ENCODE results near the gene ATG7. TPM values are rescaled to one million over a fixed set of nuclear protein-coding genes. Genes with fewer than 3 reads are reported as not detected.
"Not testable (repeated sequence)": the region's sequence is repeated elsewhere in the genome, so short reads cannot be mapped to it uniquely, and the experiment has no call there.

The ATG7 gene
- total RNA-seq, 2 experiments from 2014 or later, result 25.1 to 28.2 TPM

- Mint-ChIP-seq H3K36me3 (peaks cover 18% of the 10 kb centered on the region), H3K9me3 (no peaks in the 10 kb centered on the region), H3K27ac (no peak overlapping the region), H3K27me3 (no peaks in the 10 kb centered on the region), H3K4me3 (no peak overlapping the region), H3K4me1 (peaks cover 28% of the 10 kb centered on the region)
- no peak for DNase-seq
Observed at GRCh38 chr3:11391174-11391879, 119.1 kb downstream of the ATG7 start.

DNA sequence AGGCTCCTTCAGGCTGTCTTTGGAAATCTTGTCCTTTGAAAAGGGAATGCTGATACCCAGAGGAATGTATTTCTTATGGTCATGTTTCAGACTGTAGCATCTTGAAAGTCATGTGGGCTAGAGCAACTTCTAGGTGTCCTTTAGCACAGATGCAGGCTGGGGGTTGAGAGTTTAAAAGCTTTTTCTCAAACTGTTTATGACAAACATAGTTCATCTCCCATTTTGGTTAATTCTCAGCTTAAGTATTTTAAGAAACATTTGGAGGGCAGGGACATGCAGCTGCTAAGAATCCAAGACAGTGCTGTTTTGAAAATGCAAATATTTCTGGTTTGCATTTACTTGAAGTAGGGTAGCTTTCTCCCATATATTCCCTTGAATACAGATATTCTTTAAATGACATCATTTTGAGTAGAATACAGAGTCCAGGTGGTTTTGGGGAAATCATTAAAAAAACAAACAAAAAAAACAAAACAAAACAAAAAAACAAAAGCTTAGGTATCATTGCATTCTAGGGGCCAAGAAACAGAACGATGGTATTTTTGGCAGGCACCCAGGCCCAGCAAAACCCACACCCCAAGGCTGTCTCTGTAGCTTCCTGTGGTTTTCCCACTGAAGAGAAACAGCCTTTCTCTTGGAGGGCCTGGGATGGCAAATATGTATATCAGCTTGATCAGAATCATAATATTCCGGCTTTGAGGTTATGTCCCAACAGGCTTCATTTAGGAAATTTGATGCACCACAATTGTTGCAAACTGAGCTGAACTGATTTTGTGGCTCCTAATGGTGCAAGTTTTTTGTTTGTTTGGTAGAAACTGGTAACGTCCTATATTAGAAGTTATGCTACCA lies 120.0 kb downstream of the ATG7 start:
- H3K9me3 Mint-ChIP-seq, result no peaks in the 10 kb centered on the region
- no peak overlapping the region for H3K27ac Mint-ChIP-seq

DNA sequence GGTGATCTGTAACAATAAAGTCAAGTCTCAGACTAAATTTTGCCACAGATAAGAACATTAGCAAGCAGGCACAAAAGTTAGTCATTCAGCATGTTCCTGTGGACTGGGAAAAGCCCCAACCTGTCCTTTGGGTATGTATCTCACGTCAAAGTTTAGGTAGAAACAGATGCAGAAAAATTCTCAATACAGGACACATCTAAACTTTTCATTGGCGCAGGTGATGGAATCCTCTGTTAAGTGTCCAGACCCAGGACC lies 120.6 kb downstream of the ATG7 start:
- Mint-ChIP-seq H3K27me3 (no peaks in the 10 kb centered on the region), H3K27ac (no peak overlapping the region), H3K36me3 (peaks cover 18% of the 10 kb centered on the region), H3K4me1 (peaks cover 28% of the 10 kb centered on the region), H3K9me3 (no peaks in the 10 kb centered on the region), H3K4me3 (no peak overlapping the region)
- no peak for DNase-seq

More for the DNA sequence above, 120.0 kb downstream of the ATG7 start:
- Mint-ChIP-seq H3K36me3 (peaks cover 18% of the 10 kb centered on the region), H3K4me3 (no peak overlapping the region), H3K27me3 (no peaks in the 10 kb centered on the region), H3K4me1 (peaks cover 28% of the 10 kb centered on the region)
- DNase-seq, result no peak

DNA sequence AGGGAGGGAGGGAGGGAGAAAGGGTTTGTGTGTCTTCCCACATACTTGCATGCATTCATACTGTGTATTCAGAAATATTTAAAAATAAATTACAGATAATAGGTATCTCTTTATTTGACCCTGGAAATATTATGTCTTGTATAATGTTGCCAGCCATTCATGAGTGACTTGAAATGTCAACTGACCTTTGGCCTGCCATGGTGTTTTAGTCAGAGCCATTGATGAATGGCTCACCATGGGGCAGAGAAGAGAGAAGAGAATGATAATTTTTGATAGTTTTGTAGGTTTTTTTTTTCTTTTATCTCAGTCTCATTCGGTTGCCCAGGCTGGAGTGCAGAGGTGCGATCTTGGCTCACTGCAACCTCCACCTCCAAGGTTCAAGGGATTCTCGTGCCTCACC lies 121.2 kb downstream of the ATG7 start:
- no peak for DNase-seq
- no peaks in the 10 kb centered on the region for H3K27me3 Mint-ChIP-seq
- H3K9me3 Mint-ChIP-seq, result no peaks in the 10 kb centered on the region
- peaks cover 18% of the 10 kb centered on the region for H3K36me3 Mint-ChIP-seq
- no peak overlapping the region for H3K27ac Mint-ChIP-seq
- H3K4me1 Mint-ChIP-seq, result peaks cover 28% of the 10 kb centered on the region
- no peak overlapping the region for H3K4me3 Mint-ChIP-seq

DNA sequence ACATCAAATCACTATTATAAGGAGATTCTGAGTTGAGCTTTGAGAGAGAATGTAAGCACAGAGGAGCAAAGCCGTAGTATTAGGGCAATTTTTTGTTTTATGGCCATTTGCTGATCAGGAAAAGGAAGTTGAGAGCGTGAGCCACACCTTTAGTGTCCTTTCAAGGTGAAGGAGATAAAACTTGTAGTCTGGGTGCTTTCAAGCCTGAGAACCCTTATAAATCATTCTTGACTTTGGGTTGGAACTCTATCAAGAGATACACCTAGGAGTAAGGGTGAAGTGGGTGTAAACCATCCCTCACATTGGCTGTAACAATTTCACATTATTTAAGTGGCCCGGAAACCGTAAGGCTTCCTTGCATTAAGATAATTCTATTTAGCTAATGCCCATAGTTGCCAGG lies 122.2 kb downstream of the ATG7 start:
- Mint-ChIP-seq H3K27me3 (no peaks in the 10 kb centered on the region), H3K9me3 (no peaks in the 10 kb centered on the region), H3K27ac (no peak overlapping the region), H3K4me3 (no peak overlapping the region), H3K4me1 (peaks cover 28% of the 10 kb centered on the region), H3K36me3 (peaks cover 18% of the 10 kb centered on the region)
- no peak for DNase-seq

- H3K4me1 Mint-ChIP-seq, result no peaks in the 10 kb centered on the region
- DNase-seq, result no peak
- peaks cover 3% of the 10 kb centered on the region for H3K9me3 Mint-ChIP-seq
- H3K4me3 Mint-ChIP-seq, result no peak overlapping the region
- peaks cover 16% of the 10 kb centered on the region for H3K36me3 Mint-ChIP-seq
- H3K27me3 Mint-ChIP-seq, result no peaks in the 10 kb centered on the region
- no peak overlapping the region for H3K27ac Mint-ChIP-seq
Observed at GRCh38 chr3:11400213-11400612, 128.0 kb downstream of the ATG7 start.

DNA sequence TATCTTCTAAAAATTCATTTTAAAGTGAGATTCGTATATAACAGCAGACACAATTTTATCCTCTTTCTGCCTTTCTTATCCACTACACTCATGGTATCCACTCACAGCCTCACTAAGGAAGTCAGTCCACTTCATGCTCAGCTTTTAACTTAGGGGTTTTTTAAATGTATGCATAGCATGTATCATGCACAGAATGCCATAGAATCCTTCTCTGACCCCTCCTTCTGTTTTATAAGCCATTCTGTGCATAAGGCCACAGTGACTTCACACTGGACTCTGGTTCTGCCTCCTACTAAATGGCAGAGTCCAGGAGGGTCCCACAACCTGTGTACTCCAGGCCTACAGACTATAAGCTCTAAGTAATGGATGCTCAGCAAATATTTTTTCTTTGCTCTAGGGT lies 129.2 kb downstream of the ATG7 start:
- peaks cover 6% of the 10 kb centered on the region for H3K9me3 Mint-ChIP-seq
- DNase-seq, result no peak
- H3K4me1 Mint-ChIP-seq, result no peaks in the 10 kb centered on the region
- H3K27ac Mint-ChIP-seq, result no peak overlapping the region
- H3K4me3 Mint-ChIP-seq, result no peak overlapping the region
- no peaks in the 10 kb centered on the region for H3K27me3 Mint-ChIP-seq
- H3K36me3 Mint-ChIP-seq, result peaks cover 22% of the 10 kb centered on the region

DNA sequence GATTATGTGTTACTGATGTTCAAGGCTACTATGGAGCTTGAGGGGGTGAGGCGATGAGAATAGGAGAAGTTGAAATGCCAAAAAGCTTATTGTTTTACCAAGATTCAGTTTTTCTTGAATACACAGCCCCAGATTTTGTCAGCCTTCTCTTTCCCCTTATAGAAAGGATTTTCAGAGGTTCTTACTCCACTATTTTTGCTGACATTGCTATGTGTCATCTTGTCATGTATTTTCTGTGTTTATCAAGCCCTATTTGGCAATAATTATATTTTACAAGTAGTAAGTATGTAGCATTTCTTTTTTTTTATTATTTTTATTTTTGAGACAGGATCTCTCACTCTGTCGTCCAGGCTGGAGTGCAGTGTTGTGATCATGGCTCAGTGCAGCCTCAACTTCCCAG lies 133.1 kb downstream of the ATG7 start:
- Mint-ChIP-seq H3K9me3 (peaks cover 32% of the 10 kb centered on the region), H3K27ac (no peak overlapping the region), H3K4me3 (no peak overlapping the region), H3K36me3 (peaks cover 55% of the 10 kb centered on the region), H3K27me3 (no peaks in the 10 kb centered on the region), H3K4me1 (no peaks in the 10 kb centered on the region)
- no peak for DNase-seq

DNA sequence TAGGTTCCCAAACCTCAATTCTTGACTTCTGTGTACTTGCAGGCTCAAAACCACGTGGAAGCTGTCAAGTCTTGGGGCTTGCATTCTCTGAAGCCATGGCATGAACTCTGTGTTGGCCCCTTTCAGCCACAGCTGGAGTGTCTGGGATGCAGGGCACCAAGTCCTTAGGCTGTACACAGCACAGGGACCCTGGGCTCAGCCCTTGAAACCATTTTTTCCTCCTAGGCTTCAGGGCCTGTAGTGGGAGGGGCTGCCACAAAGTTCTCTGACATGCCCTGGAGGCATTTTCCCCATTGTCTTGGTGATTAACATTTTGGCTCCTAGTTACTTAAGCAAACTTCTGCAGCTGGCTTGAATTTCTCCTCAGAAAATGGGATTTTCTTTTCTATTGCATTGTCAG lies 135.4 kb downstream of the ATG7 start:
- peaks cover 41% of the 10 kb centered on the region for H3K9me3 Mint-ChIP-seq
- H3K27ac Mint-ChIP-seq, result no peak overlapping the region
- H3K27me3 Mint-ChIP-seq, result no peaks in the 10 kb centered on the region
- H3K4me1 Mint-ChIP-seq, result peaks cover 2% of the 10 kb centered on the region
- H3K36me3 Mint-ChIP-seq, result peaks cover 65% of the 10 kb centered on the region
- H3K4me3 Mint-ChIP-seq, result no peak overlapping the region
- DNase-seq, result no peak

DNA sequence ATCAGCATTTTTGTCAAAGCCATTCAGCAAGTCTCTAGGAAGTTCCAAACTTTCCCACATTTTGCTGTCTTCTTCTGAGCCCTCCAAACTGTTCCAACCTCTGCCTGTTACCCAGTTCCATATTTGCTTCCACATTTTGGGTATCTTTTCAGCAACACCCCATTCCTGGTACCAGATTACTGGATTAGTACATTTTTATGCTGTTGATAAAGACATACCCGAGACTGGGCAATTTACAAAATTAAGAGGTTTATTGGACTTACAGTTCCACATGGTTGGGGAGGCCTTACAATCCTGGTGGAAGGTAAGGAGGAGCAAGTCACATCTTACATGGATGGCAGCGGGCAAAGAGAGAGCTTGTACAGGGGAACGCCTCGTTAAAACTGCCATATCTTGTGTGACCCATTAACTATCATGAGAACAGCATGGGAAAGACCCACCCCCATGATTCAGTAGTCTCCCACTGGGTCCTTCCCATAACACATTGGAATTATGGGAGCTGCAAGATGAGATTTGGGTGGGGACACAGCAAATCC lies 136.2 kb downstream of the ATG7 start:
- Mint-ChIP-seq H3K9me3 (peaks cover 46% of the 10 kb centered on the region), H3K36me3 (peaks cover 63% of the 10 kb centered on the region)
- H3K27ac Mint-ChIP-seq, H3K4me3 Mint-ChIP-seq, H3K4me1 Mint-ChIP-seq, DNase-seq, H3K27me3 Mint-ChIP-seq: not testable (repeated sequence)

DNA sequence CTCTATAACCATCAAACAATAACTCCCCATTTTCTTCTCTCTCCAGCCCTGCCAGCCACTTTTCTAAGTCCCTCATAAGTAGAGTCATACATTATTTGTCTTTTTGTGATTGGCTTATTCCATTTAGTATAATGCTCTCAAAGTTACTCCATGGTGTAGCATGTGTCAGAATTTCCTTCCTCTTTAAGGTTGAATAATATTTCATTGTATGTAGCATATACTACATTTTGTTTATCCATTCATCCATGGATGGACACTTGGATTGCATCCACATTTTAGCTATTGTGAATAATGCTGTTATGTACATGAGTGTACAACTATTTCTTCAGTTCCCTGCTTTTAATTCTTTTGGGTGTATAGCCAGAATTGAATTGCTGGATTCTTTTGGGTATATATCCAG lies 138.4 kb downstream of the ATG7 start:
- H3K27me3 Mint-ChIP-seq, result no peaks in the 10 kb centered on the region
- no peak overlapping the region for H3K27ac Mint-ChIP-seq
- peaks cover 69% of the 10 kb centered on the region for H3K36me3 Mint-ChIP-seq
- DNase-seq, result no peak
- H3K4me1 Mint-ChIP-seq, result peaks cover 6% of the 10 kb centered on the region
- H3K9me3 Mint-ChIP-seq, result peaks cover 49% of the 10 kb centered on the region
- H3K4me3 Mint-ChIP-seq, result no peak overlapping the region

DNA sequence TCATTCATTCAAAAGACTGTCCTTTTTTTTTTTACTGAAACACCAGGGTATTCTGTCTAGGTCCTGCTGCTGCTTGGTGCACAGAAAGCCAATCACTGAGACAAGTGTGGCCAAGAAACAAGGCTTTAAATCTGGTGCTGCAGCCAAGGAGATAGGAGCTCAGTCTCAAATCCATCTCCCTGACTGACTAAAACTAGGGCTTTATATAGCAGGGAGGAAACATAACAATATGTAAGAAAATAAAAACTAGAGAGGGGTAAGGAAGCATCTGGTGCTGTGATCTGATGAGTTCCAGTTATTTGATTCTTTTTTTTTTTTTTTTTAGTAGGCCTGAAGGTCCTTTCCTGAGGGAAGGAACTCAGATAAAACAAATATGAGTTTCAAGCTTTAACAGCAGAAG lies 139.8 kb downstream of the ATG7 start:
- Mint-ChIP-seq H3K27me3 (no peaks in the 10 kb centered on the region), H3K4me3 (no peak overlapping the region), H3K4me1 (peaks cover 6% of the 10 kb centered on the region), H3K36me3 (peaks cover 56% of the 10 kb centered on the region), H3K9me3 (peaks cover 41% of the 10 kb centered on the region), H3K27ac (no peak overlapping the region)
- DNase-seq, result no peak

DNA sequence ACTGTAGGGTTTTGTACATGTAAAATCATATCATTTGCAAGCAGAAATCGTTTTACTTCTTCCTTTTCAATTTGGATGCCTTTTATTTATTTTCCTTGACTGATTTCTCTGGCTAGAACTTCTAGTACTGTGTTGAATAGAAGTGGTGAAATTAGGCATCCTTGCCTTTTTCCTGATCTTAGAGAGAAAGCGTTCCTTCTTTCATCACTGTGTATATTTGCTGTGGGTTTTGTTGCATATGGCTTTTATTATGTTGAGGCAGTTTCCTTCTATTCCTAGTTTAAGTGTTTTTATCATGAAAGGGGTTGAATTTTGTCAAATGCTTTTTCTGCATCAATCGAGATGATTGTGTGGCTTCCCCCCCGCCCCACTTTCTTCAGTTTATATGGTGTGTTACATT lies 140.9 kb downstream of the ATG7 start:
- Mint-ChIP-seq H3K4me3 (no peak overlapping the region), H3K36me3 (peaks cover 47% of the 10 kb centered on the region), H3K9me3 (peaks cover 34% of the 10 kb centered on the region), H3K27me3 (no peaks in the 10 kb centered on the region), H3K4me1 (peaks cover 6% of the 10 kb centered on the region), H3K27ac (no peak overlapping the region)
- no peak for DNase-seq

DNA sequence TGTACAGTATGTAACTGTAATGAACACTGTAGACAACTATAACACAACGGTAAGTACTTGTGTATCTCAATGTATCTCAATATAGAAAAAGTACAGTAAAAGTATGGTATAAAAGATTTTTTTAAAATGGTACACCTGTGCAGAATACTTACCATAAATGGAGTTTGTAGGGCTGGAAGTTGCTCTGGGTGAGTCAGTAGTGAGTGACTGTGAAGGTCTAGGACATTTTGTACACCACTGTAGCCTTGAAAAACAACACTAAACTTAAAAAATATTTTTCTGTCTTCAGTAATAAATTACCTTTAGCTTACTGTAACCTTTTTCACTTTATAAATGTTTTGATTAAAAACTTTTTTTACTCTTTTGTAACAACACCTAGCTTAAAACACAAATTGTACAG lies 142.9 kb downstream of the ATG7 start:
- peaks cover 29% of the 10 kb centered on the region for H3K36me3 Mint-ChIP-seq
- DNase-seq, result no peak
- H3K4me3 Mint-ChIP-seq, result no peak overlapping the region
- H3K27ac Mint-ChIP-seq, result no peak overlapping the region
- no peaks in the 10 kb centered on the region for H3K27me3 Mint-ChIP-seq
- peaks cover 20% of the 10 kb centered on the region for H3K9me3 Mint-ChIP-seq
- peaks cover 9% of the 10 kb centered on the region for H3K4me1 Mint-ChIP-seq

DNA sequence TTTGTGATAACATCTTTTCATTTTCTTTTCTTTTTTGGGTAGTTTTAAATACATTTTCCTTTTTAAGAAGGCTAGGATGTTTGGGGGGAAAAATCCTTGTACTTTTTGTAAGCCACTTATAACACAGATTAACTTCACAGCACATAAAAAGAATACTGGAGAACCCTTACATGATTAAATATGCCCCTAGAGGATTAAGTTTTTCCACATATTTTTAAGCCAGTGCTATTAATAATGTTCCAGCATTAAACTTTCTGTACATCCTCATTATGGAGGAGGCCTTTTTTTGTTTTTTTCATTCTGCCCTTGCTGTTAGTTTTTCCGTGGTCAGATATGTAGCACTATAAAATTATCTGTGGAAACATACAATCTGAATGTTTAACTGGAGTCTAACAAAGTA lies 147.9 kb downstream of the ATG7 start:
- H3K27ac Mint-ChIP-seq, result no peak overlapping the region

DNA sequence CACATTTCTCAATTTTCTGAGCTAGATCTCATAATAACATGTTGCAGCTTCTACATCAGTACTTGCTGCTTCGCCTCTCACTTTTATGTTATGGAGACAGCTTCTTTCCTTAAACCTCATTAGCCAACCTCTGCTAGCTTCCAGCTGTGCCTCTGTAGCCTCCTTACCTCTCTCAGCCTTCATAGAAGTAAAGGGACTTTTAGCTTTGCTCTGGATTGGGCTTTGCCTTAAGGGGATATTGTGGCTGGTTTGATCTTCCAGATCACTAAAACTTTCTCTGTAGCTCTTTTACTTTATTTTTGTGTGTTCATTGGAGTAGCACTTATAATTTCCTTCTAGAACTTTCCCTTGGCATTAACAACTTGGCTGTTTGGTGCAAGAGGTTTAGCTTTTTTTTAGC lies 150.1 kb downstream of the ATG7 start:
- Mint-ChIP-seq H3K4me1 (peaks cover 9% of the 10 kb centered on the region), H3K4me3 (no peak overlapping the region), H3K36me3 (peaks cover 19% of the 10 kb centered on the region), H3K27ac (no peak overlapping the region), H3K9me3 (no peaks in the 10 kb centered on the region), H3K27me3 (no peaks in the 10 kb centered on the region)
- no peak for DNase-seq

More for the DNA sequence above, 147.9 kb downstream of the ATG7 start:
- peaks cover 8% of the 10 kb centered on the region for H3K36me3 Mint-ChIP-seq
- DNase-seq, result no peak
- peaks cover 9% of the 10 kb centered on the region for H3K4me1 Mint-ChIP-seq
- H3K9me3 Mint-ChIP-seq, result no peaks in the 10 kb centered on the region
- H3K27me3 Mint-ChIP-seq, result no peaks in the 10 kb centered on the region
- no peak overlapping the region for H3K4me3 Mint-ChIP-seq

Data from activated naive CD8-positive, alpha-beta T cell treated with anti-CD3 and anti-CD28 coated beads for 36 hours (primary cell).